Astrocyte (in vitro differentiated cells and primary cell): ENCODE data around the gene HSD17B8. TPM values are rescaled to one million over a fixed set of nuclear protein-coding genes. Genes with fewer than 3 reads are reported as not detected.

Source experiments
- DNase-seq: peaks from one replicate; pipeline ENCODE4 v3.0.0-alpha.2; 2010; ENCODE audit warnings: low read depth
- FAIRE-seq: peaks from 2 replicates; lab custom pipeline; 2011; peaks lifted over from hg19 to GRCh38; lab: Jason Lieb, UNC
- H2AFZ ChIP-seq: 2 replicates; pipeline ENCODE4 v1.6.0; 2012; ENCODE audit warnings: low read depth, low read length, inconsistent platforms
- H3K27ac ChIP-seq: 2 replicates; pipeline ENCODE4 v1.5.1; 2011; ENCODE audit warnings: low read depth, low read length, inconsistent platforms
- H3K27me3 ChIP-seq: 2 replicates; pipeline ENCODE4 v1.6.0; 2011; ENCODE audit warnings: low read length, inconsistent platforms; ENCODE audit not compliant: insufficient read depth
- H3K36me3 ChIP-seq: 2 replicates; pipeline ENCODE4 v1.5.1; 2011; ENCODE audit warnings: low read length, inconsistent platforms; ENCODE audit not compliant: insufficient read depth
- H3K4me1 ChIP-seq: 2 replicates; pipeline ENCODE4 v1.5.1; 2011; ENCODE audit warnings: low read length, inconsistent platforms; ENCODE audit not compliant: insufficient read depth
- H3K4me2 ChIP-seq: 2 replicates; pipeline ENCODE4 v1.6.0; 2012; ENCODE audit warnings: low read length, inconsistent platforms
- H3K4me3 ChIP-seq: 2 replicates; pipeline ENCODE4 v1.5.1; 2011; ENCODE audit warnings: low read depth, mild to moderate bottlenecking, low read length, inconsistent platforms; ENCODE audit not compliant: insufficient read depth
- H3K79me2 ChIP-seq: 2 replicates; pipeline ENCODE4 v1.6.0; 2012; ENCODE audit warnings: mild to moderate bottlenecking, low read length, inconsistent platforms; ENCODE audit not compliant: insufficient read depth
- H3K9ac ChIP-seq: 2 replicates; pipeline ENCODE4 v1.6.0; 2012; ENCODE audit warnings: mild to moderate bottlenecking, low read length, inconsistent platforms
- H3K9me3 ChIP-seq: 2 replicates; pipeline ENCODE4 v1.5.1; 2012; ENCODE audit warnings: low read depth, mild to moderate bottlenecking, low read length, inconsistent platforms; ENCODE audit not compliant: insufficient read depth
- H4K20me1 ChIP-seq: 2 replicates; pipeline ENCODE4 v1.6.0; 2012; ENCODE audit warnings: low read length, inconsistent platforms; ENCODE audit not compliant: insufficient read depth
- H3K27ac Mint-ChIP-seq: one replicate; pipeline ENCODE4 v1.8.0; 2021; ENCODE audit warnings: mild to moderate bottlenecking, mixed read lengths; ENCODE audit not compliant: unreplicated experiment
- H3K27me3 Mint-ChIP-seq: one replicate; pipeline ENCODE4 v1.8.0; 2021; ENCODE audit warnings: low read depth, mixed read lengths; ENCODE audit not compliant: unreplicated experiment
- H3K36me3 Mint-ChIP-seq: one replicate; pipeline ENCODE4 v1.8.0; 2021; ENCODE audit warnings: low read depth, mixed read lengths; ENCODE audit not compliant: unreplicated experiment
- H3K4me1 Mint-ChIP-seq: one replicate; pipeline ENCODE4 v1.8.0; 2021; ENCODE audit warnings: low read depth, mixed read lengths; ENCODE audit not compliant: unreplicated experiment
- H3K4me3 Mint-ChIP-seq: one replicate; pipeline ENCODE4 v1.8.0; 2021; ENCODE audit warnings: mild to moderate bottlenecking, moderate library complexity, mixed read lengths; ENCODE audit not compliant: unreplicated experiment
- H3K9me3 Mint-ChIP-seq: one replicate; pipeline ENCODE4 v1.8.0; 2021; ENCODE audit warnings: mild to moderate bottlenecking, mixed read lengths; ENCODE audit not compliant: unreplicated experiment
- EZH2 ChIP-seq: IDR thresholded peaks from 2 replicates; pipeline ENCODE4 v1.6.1; 2012; ENCODE audit warnings: mild to moderate bottlenecking, low read length, inconsistent platforms; ENCODE audit not compliant: insufficient read depth
- total RNA-seq: library from RNA; stranded (reverse); gene quantifications from 2 replicates; pipeline ENCODE4 v1.2.1, GENCODE V29; 2021
- TF ChIP-seq, protein P1 (sequence below): IDR thresholded peaks from 2 replicates; pipeline ENCODE4 v1.5.1; 2011; ENCODE audit warnings: low read depth, mild to moderate bottlenecking, inconsistent platforms, low read length, moderate library complexity; ENCODE audit not compliant: insufficient read depth

The HSD17B8 gene
- total RNA-seq, 1 donor from 2014 or later = 2.1 TPM

DNA sequence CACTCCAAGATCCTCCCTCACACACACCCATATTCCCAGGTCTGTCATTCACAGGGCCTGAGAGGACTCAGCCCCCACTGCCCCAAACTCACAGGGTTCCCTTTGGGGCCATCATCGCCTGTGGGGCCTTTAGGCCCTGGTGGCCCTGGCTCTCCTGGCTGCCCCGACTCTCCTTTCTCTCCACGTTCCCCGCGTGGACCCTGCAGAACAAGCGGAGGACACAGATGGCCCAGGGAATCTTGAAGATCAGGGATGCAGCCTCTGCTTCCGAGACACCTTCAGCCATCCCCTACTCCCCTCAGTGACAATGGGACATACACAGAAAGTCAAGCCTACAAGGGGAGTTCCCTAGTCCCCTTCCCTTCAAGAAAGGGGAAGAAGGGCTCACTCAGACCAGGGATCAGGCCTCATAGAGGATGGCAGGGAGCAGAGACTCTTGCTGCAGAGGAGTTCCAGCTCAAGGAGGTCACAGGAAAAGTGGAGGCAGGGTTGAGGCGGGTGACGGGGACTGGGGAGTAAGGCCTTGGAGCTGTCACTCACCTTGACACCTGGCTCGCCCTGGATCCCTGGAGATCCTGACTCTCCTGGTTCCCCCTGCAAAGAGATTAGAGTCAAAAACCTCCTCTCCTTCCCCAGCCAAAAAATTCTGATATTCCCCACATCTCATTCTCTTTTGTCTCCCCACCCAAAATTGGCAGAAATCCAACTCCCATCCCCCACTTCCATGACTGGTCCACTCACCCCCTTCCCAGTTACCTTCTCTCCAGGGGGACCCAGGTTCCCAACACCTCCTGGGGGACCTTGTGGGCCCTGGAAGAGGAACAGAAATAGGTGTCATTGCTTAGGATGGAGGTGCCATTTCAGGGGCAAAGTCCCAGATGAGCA, 34.9 kb upstream of the HSD17B8 start:
- Histone ChIP-seq H3K36me3 (no peaks in the 10 kb centered on the region), H3K4me1 (no peaks in the 10 kb centered on the region), H2AFZ (no peak overlapping the region), H3K27ac (no peak overlapping the region), H3K9me3 (no peaks in the 10 kb centered on the region), H3K27me3 (no peaks in the 10 kb centered on the region), H3K79me2 (no peaks in the 10 kb centered on the region), H3K4me2 (no peak overlapping the region), H3K4me3 (no peak overlapping the region), H3K9ac (no peak overlapping the region), H4K20me1 (no peaks in the 10 kb centered on the region)
- H3K4me1 Mint-ChIP-seq = no peaks in the 10 kb centered on the region
- FAIRE-seq (no peak), DNase-seq (no peak)
- peak overlapping the region; percentile 41 for H3K27ac Mint-ChIP-seq
- peaks cover 3% of the 10 kb centered on the region for H3K9me3 Mint-ChIP-seq
- peaks cover 48% of the 10 kb centered on the region for H3K27me3 Mint-ChIP-seq
- no peaks in the 10 kb centered on the region for H3K36me3 Mint-ChIP-seq
- TF ChIP-seq, protein P1, sequence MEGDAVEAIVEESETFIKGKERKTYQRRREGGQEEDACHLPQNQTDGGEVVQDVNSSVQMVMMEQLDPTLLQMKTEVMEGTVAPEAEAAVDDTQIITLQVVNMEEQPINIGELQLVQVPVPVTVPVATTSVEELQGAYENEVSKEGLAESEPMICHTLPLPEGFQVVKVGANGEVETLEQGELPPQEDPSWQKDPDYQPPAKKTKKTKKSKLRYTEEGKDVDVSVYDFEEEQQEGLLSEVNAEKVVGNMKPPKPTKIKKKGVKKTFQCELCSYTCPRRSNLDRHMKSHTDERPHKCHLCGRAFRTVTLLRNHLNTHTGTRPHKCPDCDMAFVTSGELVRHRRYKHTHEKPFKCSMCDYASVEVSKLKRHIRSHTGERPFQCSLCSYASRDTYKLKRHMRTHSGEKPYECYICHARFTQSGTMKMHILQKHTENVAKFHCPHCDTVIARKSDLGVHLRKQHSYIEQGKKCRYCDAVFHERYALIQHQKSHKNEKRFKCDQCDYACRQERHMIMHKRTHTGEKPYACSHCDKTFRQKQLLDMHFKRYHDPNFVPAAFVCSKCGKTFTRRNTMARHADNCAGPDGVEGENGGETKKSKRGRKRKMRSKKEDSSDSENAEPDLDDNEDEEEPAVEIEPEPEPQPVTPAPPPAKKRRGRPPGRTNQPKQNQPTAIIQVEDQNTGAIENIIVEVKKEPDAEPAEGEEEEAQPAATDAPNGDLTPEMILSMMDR = no peak
- no peak for TF ChIP-seq EZH2
- no peak overlapping the region for H3K4me3 Mint-ChIP-seq

DNA sequence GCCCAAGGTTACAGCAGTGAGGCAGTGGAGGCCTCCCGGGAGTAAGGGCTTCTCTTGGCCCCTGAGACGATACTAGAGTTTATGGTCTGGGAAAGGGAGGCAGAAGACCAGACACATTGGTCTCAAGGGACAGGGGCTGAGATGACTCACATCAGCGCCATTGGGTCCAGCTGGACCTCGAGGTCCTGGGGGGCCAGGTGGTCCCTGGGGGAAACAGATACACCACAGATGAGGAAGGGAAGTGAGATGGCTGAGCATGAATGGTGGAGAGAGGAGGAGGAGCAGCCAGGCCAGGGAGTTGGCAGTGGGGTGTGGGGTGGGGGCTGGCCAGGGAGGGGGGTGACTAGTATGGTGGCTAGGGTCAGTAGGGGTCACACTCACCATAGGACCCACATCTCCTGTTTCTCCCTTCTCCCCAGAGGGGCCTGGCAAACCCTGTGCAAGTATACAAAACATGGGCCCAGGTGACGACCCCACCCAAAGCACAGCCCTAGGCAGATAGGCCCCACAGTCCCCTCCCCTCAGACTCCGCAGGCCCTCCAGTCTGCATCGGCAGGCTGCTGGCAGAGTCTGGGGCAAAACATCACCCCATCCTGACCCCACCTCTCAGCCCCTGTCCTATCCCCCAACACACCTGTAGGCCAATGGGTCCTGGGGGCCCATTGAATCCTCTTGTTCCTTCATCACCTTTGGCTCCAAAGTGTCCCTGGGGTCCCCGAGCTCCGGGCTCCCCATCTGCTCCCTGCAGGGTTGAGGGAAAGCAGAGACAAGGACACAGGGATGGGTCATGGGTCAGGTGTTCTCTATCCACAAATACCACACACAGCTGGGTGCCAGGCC, 34.1 kb upstream of the HSD17B8 start:
- DNase-seq (no peak), FAIRE-seq (no peak)
- Histone ChIP-seq H3K9ac (no peak overlapping the region), H3K4me1 (no peaks in the 10 kb centered on the region), H3K4me2 (no peak overlapping the region), H3K4me3 (no peak overlapping the region), H3K36me3 (no peaks in the 10 kb centered on the region), H3K9me3 (no peaks in the 10 kb centered on the region), H4K20me1 (no peaks in the 10 kb centered on the region), H3K27me3 (no peaks in the 10 kb centered on the region), H2AFZ (no peak overlapping the region), H3K79me2 (no peaks in the 10 kb centered on the region), H3K27ac (no peak overlapping the region)
- H3K27ac Mint-ChIP-seq = peak overlapping the region; percentile 41
- no peaks in the 10 kb centered on the region for H3K4me1 Mint-ChIP-seq
- TF ChIP-seq, protein P1 = no peak
- TF ChIP-seq EZH2 = no peak
- H3K27me3 Mint-ChIP-seq = peaks cover 49% of the 10 kb centered on the region
- H3K36me3 Mint-ChIP-seq = no peaks in the 10 kb centered on the region
- peak overlapping the region; percentile 62 for H3K4me3 Mint-ChIP-seq
- H3K9me3 Mint-ChIP-seq = peaks cover 3% of the 10 kb centered on the region
